Keratinocyte (primary cell): ENCODE results near the gene RP9. TPM values are rescaled to one million over a fixed set of nuclear protein-coding genes. Genes with fewer than 3 reads are reported as not detected.

ENCODE experiments used
- DNase-seq: peaks from one replicate; pipeline ENCODE4 v3.0.0-alpha.2; 2011; ENCODE audit warnings: low read depth, missing footprints, low spot score
- FAIRE-seq: peaks from 2 replicates; lab custom pipeline; 2011; peaks lifted over from hg19 to GRCh38; lab: Jason Lieb, UNC
- H2AFZ ChIP-seq: 2 replicates; pipeline ENCODE4 v1.6.0; 2012; ENCODE audit warnings: low read length, control low read depth, inconsistent platforms; ENCODE audit not compliant: control insufficient read depth
- H3K27ac ChIP-seq: 2 replicates; pipeline ENCODE4 v1.5.1; 2011; ENCODE audit warnings: low read length; ENCODE audit not compliant: control insufficient read depth, insufficient read depth
- H3K27me3 ChIP-seq: 3 replicates; pipeline ENCODE4 v1.6.0; 2011; ENCODE audit warnings: low read length; ENCODE audit not compliant: control insufficient read depth, insufficient read depth; ENCODE audit errors: extremely low read depth
- H3K36me3 ChIP-seq, 2 experiments: 2 replicates in 1 of 2; 3 replicates in 1 of 2; pipeline ENCODE4 v1.5.1; 2011; ENCODE audit warnings: low read length in 2 of 2, mild to moderate bottlenecking in 1 of 2; ENCODE audit not compliant: control insufficient read depth in 2 of 2, insufficient read depth in 2 of 2; ENCODE audit errors: extremely low read depth in 1 of 2
- H3K4me1 ChIP-seq: 3 replicates; pipeline ENCODE4 v1.5.1; 2011; ENCODE audit warnings: low read length; ENCODE audit not compliant: control insufficient read depth, insufficient read depth; ENCODE audit errors: extremely low read depth
- H3K4me2 ChIP-seq: 3 replicates; pipeline ENCODE4 v1.6.0; 2011; ENCODE audit warnings: low read depth, low read length; ENCODE audit not compliant: control insufficient read depth, insufficient read depth; ENCODE audit errors: extremely low read depth
- H3K4me3 ChIP-seq, 3 experiments: fragments of 200-600 bp in 1 of 3; sonication (generic) in 1 of 3; 2 replicates in 2 of 3; 3 replicates in 1 of 3; pipeline ENCODE4 v1.5.1; 2011 to 2016; ENCODE audit warnings: low read length in 3 of 3, mild to moderate bottlenecking in 3 of 3, control low read depth in 2 of 3, inconsistent platforms in 1 of 3, low read depth in 1 of 3, mixed read lengths in 1 of 3, mixed run types in 1 of 3, moderate library complexity in 1 of 3; ENCODE audit not compliant: control insufficient read depth in 2 of 3, insufficient read depth in 2 of 3; ENCODE audit errors: extremely low read depth in 1 of 3
- H3K79me2 ChIP-seq: 2 replicates; pipeline ENCODE4 v1.6.0; 2012; ENCODE audit warnings: low read length; ENCODE audit not compliant: control insufficient read depth, insufficient read depth
- H3K9ac ChIP-seq: 3 replicates; pipeline ENCODE4 v1.6.0; 2011; ENCODE audit warnings: low read length; ENCODE audit not compliant: control insufficient read depth, insufficient read depth; ENCODE audit errors: extremely low read depth
- H3K9me1 ChIP-seq: 3 replicates; pipeline ENCODE4 v1.6.0; 2011; ENCODE audit warnings: low read length; ENCODE audit not compliant: control insufficient read depth, insufficient read depth; ENCODE audit errors: extremely low read depth
- H3K9me3 ChIP-seq: 2 replicates; pipeline ENCODE4 v1.5.1; 2012; ENCODE audit warnings: low read depth, low read length; ENCODE audit not compliant: control insufficient read depth
- H4K20me1 ChIP-seq: 3 replicates; pipeline ENCODE4 v1.6.0; 2011; ENCODE audit warnings: low read length; ENCODE audit not compliant: control insufficient read depth, insufficient read depth; ENCODE audit errors: extremely low read depth
- EZH2 ChIP-seq: IDR thresholded peaks from one replicate; pipeline ENCODE4 v1.6.1; 2012; ENCODE audit warnings: inconsistent platforms, mild to moderate bottlenecking, low read length, moderate library complexity
- dilution Hi-C: fragments of 300-500 bp; cut with MboI; formaldehyde crosslinking; loops from one replicate; pipeline ENCODE4 v1.7.0; 2020; ENCODE audit warnings: low sequenced_read_pairs; ENCODE audit not compliant: extremely low pct_ligation_motif_present
- polyA plus RNA-seq, 5 experiments: library from polyadenylated mRNA; depleted of rRNA in 3 of 5; stranded (reverse) in 3 of 5; stranded (forward) in 1 of 5; unstranded in 1 of 5; fragments of >200 nt; gene quantifications; 1 replicate in 1 of 5; 2 replicates in 3 of 5; 3 replicates in 1 of 5; pipeline versions ENCODE4 v1.2.1 to v1.2.3, GENCODE V29; 2011 to 2012; ENCODE audit warnings: missing spikeins in 2 of 5, low read depth in 1 of 5, low replicate concordance in 1 of 5
- TF ChIP-seq, protein P1 (sequence below), 3 experiments: IDR thresholded peaks in 1 of 3; conservative IDR thresholded peaks in 1 of 3; optimal IDR thresholded peaks in 1 of 3; 2 replicates in 2 of 3; 3 replicates in 1 of 3; pipeline versions ENCODE3 to v1.5.1; 2011; ENCODE audit warnings: low read length in 3 of 3, mild to moderate bottlenecking in 3 of 3, moderate library complexity in 2 of 3, control low read depth in 1 of 3, inconsistent platforms in 1 of 3; ENCODE audit not compliant: insufficient read depth in 2 of 3; ENCODE audit errors: extremely low read depth in 1 of 3

RP9 gene
- polyA plus RNA-seq, 1 donor (not counting 4 experiments of a cell fraction or from before 2014, with no cell fraction given), result 17.4 TPM

DNA sequence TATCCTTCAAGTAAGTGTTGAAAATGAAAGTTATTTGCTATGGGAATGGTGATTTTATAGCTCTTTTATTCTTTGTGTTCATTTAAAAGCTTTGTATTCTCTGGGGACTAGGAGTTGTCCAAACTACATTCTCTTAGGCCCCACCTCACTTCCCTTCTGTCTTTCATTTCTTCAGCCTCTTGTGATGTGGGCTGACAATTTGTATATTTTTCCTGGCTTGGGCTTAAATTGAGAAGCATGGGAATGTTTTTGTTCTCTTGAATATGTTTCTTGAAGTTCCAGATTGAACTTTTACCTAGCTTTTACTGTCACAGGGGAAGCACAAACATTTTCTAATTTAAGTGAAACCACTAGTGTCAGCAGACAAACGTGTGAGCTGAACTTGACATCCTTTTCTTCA lies 48.1 kb upstream of the RP9 start:
- FAIRE-seq, result no peak
- Histone ChIP-seq H3K4me2 (no peak overlapping the region), H3K9me1 (no peaks in the 10 kb centered on the region), H3K27me3 (no peaks in the 10 kb centered on the region), H3K4me1 (no peaks in the 10 kb centered on the region), H3K9me3 (no peaks in the 10 kb centered on the region), H3K27ac (no peak overlapping the region), H3K79me2 (no peaks in the 10 kb centered on the region), H3K9ac (no peak overlapping the region), H2AFZ (no peak overlapping the region), H4K20me1 (no peaks in the 10 kb centered on the region), H3K4me3 (no peak overlapping the region), H3K36me3 (no peaks in the 10 kb centered on the region)
- no peak for DNase-seq
- dilution Hi-C loops, result no loop called here
- TF ChIP-seq EZH2, result no peak
- TF ChIP-seq, protein P1, sequence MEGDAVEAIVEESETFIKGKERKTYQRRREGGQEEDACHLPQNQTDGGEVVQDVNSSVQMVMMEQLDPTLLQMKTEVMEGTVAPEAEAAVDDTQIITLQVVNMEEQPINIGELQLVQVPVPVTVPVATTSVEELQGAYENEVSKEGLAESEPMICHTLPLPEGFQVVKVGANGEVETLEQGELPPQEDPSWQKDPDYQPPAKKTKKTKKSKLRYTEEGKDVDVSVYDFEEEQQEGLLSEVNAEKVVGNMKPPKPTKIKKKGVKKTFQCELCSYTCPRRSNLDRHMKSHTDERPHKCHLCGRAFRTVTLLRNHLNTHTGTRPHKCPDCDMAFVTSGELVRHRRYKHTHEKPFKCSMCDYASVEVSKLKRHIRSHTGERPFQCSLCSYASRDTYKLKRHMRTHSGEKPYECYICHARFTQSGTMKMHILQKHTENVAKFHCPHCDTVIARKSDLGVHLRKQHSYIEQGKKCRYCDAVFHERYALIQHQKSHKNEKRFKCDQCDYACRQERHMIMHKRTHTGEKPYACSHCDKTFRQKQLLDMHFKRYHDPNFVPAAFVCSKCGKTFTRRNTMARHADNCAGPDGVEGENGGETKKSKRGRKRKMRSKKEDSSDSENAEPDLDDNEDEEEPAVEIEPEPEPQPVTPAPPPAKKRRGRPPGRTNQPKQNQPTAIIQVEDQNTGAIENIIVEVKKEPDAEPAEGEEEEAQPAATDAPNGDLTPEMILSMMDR (optimal IDR thresholded peaks at IDR 0.05 in 1 of 3, IDR thresholded peaks at IDR 0.05 in 1 of 3, conservative IDR thresholded peaks at IDR 0.05 in 1 of 3; ENCODE audit: extremely low read depth in 1 of 3, insufficient read depth in 2 of 3, low read length in 3 of 3), result no peak

DNA sequence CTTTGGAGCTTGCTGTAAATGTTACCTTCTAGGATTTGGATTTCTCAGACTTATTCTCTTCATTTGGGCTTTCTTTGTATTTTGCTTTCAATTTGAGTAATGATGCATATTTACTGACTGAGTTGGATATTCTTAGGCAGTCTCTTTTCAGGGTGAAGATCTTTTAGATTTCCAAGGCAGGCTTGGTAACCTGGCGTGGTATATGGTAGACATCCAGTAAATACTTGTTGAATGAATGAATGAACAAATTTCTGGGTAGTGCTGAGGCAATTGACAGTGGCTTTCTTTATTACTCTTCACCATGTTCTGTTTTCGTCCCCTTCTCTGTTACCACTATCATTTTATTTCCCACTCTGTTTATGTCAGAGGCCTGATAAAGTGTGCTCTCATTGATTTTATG lies 47.2 kb upstream of the RP9 start:
- Histone ChIP-seq H3K27ac (no peak overlapping the region), H3K4me1 (no peaks in the 10 kb centered on the region), H3K27me3 (no peaks in the 10 kb centered on the region), H3K9me1 (no peaks in the 10 kb centered on the region), H2AFZ (no peak overlapping the region), H3K4me2 (no peak overlapping the region), H3K9me3 (no peaks in the 10 kb centered on the region), H3K36me3 (no peaks in the 10 kb centered on the region), H3K79me2 (no peaks in the 10 kb centered on the region), H3K9ac (no peak overlapping the region), H4K20me1 (no peaks in the 10 kb centered on the region), H3K4me3 (no peak overlapping the region)
- FAIRE-seq (no peak), DNase-seq (no peak)
- TF ChIP-seq, protein P1 (optimal IDR thresholded peaks at IDR 0.05 in 1 of 3, IDR thresholded peaks at IDR 0.05 in 1 of 3, conservative IDR thresholded peaks at IDR 0.05 in 1 of 3; ENCODE audit: extremely low read depth in 1 of 3, insufficient read depth in 2 of 3, low read length in 3 of 3), result no peak
- TF ChIP-seq EZH2, result no peak
- dilution Hi-C loops, result no loop called here
